ENCODE measurements around the gene MXD1.

MXD1 gene

GRCh38 chr2:69955029-69955428, 40.1 kb downstream of the MXD1 start:
- FAIRE-seq: no peak

DNA sequence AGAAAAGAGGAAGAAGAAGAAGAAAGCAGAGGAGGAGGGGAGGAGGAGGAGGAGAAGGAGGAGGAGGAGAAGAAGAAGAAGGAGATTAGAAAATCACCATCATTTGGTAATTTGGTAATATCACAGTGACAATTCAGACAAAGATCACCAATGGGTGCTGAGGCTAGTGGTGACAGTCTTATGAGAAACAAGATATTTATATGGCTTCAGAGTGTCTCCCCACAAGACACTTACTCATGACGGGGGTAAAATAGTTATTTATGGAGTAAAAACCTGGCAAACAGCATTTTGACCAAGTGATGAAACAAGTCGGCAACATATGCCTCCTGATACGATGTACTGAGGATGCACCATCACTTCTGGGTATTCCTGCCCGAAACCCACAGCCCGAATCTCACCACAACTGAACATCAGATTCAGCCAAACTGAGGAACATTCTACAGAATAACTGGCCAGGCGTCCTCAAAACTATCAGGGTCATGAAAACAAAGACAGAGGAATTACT, 41.6 kb downstream of the MXD1 start:
- FAIRE-seq: no peak

DNA sequence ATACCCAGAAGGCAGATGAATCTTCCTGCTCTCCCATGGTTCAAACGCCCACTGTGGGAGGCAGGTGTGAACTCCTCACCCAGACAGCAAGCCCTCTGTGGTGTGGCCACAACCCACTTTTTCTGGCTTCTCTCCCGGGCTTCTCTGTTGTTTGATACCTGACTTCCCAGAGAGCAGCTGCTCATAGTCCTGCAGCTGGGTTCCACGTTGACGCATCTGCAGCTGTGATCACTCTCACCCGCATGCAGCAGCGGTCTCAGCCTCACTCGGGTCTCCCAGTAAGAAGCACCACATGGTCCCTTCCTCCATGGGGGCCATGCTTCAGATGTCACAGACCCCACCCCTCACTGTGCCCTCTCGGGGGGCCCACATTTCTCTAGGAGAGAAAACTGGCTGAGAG, 43.1 kb downstream of the MXD1 start:
- no peak for FAIRE-seq

GRCh38 chr2:69958480-69958879, 43.6 kb downstream of the MXD1 start:
- FAIRE-seq: no peak

DNA sequence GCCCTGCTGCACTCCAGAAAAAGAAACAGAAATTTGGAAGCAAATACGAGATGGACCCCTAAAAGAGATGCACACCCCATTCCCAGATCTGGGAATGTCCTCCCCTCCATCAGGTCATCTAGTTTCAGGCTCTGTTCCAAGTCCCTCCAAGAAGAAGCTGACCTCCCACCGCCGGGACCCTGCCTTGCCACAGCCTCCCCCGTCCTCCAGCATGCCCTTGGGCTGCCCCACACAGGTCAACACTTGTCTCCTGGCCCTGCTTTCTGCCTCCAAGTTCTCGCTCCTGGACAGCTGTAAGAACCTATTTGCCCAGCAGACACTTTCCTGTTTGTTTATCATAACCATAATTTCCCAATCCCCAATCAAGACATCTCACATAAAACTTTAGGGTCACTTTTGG, 44.5 kb downstream of the MXD1 start:
- FAIRE-seq: no peak

DNA sequence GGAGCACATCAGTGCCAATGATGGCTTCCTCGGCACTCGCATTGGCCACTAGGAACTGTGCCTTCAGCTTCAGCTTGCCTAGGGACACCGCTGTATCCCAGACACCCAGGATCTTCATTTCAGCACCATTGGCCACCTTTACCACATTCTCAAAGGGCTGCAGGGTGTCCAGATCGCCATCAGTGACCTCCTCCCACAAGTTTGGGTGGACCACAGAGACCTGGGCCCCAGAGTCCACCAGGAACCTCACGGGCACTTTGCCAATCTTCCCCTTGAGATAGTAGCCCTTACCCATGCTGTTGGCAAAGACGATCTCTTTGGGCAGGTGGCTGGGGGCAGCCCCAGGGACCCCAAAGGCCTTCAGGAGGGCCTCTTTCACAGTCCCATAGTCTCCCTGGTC, 45.9 kb downstream of the MXD1 start:
- no peak for FAIRE-seq

DNA sequence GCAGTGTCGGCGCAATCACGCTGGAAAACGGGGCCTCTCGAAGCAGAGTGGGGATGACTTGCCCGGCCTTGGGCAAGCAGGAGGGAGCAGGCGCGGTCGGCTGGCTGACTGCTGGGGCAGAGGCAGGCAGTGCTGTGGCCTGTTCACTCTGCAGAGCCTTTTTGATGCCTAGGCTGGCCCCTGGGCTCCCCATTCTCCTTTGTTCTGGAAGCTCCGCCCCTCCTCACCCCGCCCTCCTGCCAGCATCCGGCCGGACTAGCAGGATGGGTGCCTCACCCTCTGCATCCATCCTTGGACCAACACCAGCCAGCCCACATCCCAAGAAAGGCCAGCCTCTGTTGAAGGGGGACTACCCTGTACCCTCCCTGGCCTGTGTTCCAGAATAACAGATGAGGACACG, 46.6 kb downstream of the MXD1 start, which contains the start of gene ASPRV1:
ASPRV1 (minus strand) TSS at position 136 of the 400 bp plus-strand sequence. CDS start 195 bp downstream, outside the sequence.
- no peak for FAIRE-seq

GRCh38 chr2:69962986-69963730, 48.2 kb downstream of the MXD1 start:
- FAIRE-seq: no peak

DNA sequence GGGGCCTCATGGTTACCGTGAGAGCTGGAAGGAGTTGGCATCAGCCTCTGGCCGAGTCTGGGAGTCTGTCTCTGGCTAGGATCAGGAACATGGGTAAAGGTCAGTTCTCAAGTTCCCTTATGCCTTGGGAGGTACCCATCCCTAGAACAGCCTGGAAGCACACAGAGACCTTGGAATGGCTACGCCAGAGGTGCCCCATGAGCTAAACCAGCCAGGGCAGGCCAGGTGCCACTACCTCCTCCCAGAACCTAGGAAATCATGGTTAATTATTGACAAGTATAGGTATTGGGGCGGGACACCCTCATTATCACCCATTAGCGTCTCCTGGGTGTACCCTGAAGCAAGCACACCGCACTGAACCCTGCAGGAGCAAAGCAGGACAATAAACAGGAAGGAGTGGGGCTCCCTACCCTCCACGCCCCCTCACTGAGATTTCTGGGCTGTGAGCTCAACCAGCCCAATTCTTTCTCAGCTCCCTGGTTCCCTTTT, 49.5 kb downstream of the MXD1 start:
- no peak for FAIRE-seq

DNA sequence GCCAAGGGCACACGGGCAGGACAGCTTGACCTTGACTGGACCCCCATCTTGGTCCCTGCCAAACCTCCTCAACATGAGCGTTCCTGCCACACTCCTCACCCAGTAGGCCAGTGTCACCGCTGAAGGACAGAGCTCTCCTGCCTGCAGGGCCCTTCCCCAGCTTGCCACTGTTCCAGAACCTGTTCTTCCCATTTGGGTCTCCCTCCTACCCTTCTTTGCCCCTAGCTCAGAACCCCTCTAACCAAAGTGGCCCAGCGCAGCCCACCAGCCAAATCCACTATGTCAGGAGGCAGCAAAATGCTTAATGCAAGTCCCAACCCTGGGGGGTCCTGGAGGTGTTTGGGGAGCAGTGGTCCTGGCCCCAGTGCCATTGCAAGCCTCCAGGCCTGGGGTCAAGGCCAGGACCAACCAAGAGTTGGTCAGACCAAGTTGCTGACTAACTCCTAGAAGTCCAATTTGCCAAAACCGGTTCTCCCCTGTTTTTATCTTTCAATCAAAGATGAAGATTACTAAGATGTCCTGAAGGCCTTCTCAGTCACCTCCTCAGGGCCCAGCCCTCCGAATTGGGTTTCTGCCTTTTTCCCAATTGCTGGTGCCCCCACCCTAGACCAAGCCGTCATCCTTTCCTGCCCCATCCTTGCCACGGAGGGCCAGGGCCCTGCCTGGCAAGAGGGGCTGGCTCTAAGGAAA, 51.0 kb downstream of the MXD1 start:
- FAIRE-seq: no peak

DNA sequence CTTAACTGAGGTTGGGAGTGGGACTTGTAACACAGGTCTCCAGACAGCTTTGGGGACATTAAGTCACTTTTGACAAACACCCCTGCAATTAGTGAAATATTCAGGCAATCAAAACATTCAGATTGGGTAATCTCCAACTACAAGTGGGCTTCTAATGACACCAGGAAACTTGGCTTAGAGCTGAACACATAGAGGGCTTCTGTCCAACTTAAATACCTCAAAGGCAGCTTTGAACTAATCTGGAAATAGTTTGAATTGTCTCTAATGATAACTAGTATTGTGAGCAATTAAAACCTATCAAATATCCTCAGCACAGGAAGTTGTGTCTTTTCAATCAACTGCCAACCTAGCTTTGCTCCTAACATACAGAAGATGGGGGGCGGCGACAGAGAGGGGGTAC, 51.6 kb downstream of the MXD1 start:
- no peak for FAIRE-seq

- FAIRE-seq: no peak
These were observed 53.7 kb downstream of the MXD1 start for GRCh38 chr2:69968609-69969008.

- FAIRE-seq: no peak
These were observed 54.4 kb downstream of the MXD1 start for GRCh38 chr2:69969126-69969983.

DNA sequence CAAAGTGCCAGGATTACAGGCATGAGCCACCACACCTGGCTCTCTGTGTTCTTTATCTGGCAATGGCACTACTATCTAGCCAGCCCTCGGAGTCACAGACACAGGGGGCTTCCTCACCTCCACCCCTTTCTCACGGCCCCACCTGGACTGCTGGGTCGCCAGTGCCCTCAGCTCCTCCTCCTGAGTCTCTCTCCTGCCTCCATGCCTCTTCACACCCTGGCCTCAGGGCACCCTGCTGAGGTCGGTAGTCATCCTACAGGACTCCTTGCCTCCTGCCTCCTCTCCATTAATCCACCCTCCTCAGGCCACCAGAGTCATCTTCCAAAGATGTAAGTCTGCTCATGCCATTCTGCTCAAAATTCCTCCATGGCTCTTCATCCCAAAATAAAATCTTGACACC, 55.1 kb downstream of the MXD1 start:
- no peak for FAIRE-seq

- no peak for FAIRE-seq
These were observed 57.9 kb downstream of the MXD1 start for GRCh38 chr2:69972822-69973221.

DNA sequence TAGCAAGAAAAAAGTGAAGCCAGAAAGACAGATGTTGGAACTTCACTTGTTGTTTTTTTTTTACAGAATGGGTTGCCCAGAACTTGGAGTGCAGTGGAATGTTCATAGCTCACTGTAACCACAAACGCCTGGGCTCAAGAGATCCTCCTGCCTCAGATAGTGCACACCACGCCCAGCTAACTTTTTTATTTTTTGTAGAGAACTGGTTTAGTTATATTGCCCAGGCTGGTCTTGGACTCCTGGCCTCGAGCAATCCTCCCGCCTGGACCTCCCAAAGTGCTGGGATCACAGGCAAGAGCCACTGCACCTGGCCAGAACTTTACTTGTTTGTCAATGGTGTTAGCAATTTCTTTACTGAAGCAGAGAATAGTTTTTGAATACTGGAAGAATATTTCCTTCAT, 58.4 kb downstream of the MXD1 start:
- FAIRE-seq: no peak

DNA sequence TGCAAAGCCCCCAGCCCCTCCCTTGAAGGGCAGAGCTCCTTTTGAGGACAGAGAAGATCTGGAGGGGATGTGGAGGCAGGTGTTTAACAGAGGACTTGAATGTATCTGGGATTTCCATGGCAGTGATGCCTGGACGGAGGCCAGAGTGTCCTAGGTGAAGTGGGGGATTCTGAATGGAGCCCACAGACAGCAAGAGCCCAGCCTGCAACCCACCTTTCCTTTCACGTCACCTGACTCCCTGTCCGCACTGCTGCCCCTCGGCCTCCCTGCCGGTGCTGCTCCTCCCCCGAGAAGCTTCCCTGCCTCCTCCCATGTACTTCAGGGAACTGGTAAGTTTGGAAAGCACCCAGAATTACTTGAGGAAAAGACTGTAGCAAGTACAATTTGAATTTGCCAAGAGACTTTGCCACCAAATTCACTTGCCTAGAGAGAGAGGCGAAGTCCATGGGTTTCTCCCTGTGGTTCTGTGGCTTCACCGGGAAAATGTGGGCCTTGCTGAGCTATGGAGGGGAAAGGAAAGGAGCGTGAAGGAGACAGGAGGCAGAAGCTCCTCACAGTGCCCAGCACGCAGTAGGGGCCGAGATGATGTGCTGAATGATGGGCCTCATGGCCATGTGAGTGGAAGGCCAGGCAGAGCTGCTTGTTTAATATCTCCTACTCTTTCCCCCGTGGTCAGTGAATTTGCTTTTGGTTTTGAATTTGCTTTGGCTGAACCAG, 60.4 kb downstream of the MXD1 start:
- FAIRE-seq: no peak

DNA sequence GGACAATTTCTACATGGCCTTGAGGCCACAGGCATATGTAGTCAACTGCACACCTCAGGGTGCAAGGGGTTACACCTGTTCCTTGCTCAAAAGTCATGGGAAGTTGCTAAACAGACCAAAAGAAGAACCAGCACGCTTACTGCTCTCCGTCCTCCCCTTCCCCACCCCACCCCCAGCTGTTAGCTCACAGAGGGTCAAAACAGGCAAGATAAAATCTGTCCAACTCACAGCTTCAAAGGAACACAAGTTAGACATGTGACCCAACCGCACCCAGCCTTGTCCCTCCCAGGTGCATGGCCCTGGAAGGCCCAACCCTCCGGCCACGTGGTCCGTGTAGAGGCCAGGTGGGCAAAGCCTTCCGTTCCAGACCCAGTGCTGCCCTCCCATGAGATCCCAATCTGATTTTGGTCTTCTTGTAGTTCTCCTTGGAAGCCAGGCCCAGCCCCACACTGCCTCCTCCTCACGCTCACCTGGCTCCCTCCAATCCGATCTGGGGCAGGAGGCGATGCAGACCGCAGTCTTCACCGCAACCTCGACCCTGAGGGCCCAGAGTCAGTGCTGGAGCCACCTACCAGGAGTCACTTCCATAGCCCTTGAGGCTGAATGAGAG, 61.0 kb downstream of the MXD1 start:
- FAIRE-seq: no peak

DNA sequence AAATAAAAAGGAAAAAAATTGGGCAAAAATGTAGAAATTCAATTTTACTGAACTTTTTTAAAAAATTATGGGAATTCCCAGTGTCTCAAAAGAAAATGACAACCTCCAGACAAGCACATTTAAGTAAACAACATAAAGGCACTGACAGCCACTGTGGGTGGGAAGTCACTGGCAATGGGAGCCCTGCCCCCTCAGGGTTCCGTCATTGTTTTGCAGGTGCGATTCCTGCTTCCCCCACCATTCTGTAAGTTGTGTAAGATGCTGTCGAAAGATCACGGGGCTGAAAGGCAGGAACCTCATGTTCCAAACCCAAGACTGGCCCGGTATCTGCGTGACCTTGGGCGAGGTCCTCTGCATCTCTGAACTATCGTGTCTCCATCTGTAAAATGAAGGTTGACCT, 62.3 kb downstream of the MXD1 start:
- FAIRE-seq: no peak

GRCh38 chr2:69977906-69978482, 63.1 kb downstream of the MXD1 start:
- FAIRE-seq: no peak

Data from endometrium (tissue), 2 donors.